DMS 273 (cell line): ENCODE measurements around the gene SSTR4.
A peak's percentile ranks its signal among the peaks of the same experiment; 100 is the strongest.

Experiments used
- DNase-seq: peaks from one replicate; lab custom pipeline; 2025; ENCODE audit not compliant: unreplicated experiment; lab: John Stamatoyannopoulos, UW

The SSTR4 gene

GRCh38 chr20:23039885-23040508, 4.9 kb downstream of the SSTR4 start:
- DNase-seq, result no peak

GRCh38 chr20:23042270-23042669, 7.2 kb downstream of the SSTR4 start:
- DNase-seq, result no peak

DNA sequence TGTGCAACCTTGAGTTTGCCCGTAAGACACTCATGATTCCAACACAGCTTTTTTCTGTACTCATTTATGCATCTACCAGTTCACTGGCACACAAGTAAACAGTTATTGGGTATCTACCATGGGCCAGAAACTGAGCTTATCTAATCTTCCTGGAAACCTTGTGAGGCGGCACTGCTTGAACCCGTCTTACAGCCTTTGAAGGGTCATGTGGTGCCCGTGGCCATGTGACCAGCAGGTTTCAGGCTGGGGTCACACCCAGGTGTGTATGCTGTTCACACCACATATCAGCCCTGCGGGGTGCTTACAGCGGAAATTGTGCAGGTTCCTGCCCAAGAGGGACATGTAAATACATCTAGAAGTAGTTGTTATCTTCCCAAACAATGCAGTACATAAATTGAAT, 8.3 kb downstream of the SSTR4 start:
- DNase-seq, result no peak

GRCh38 chr20:23046431-23046830, 11.3 kb downstream of the SSTR4 start:
- DNase-seq, result no peak

DNA sequence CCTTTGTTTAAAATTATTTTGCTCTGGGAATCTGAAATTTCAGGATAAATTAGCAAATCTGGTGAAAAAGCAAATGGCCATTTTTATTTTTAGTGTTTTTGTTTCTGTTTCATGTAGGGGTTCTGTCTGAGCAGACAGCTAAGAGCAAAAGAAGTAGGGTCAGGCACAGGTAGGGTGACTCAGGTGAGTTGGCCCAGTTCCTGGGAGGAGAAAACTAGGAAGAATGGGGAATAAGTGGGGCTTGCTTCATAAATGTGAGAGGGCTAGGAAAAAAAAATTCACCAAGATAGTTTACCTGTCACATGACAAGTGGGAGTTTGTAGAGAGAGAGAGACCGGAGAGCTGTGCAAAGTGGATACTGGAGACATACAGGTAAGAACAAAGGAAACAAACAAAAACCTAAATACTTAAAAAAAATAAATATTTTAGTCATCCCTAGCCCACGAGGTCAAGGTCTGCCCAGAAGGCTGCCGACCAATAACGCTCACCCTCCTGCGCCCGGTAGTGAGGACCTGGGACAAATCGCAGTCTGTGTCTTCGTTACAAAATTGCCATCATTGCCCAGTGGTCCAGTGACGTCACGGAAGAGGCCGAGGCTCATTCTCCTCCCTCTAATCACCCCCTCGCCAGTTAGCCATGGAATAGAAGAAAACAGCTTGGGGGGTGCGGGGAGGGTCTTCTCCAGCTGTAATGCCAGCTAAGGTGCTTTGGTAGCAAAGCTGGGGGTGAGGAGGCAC, 12.1 kb downstream of the SSTR4 start:
- DNase-seq, result no peak

DNA sequence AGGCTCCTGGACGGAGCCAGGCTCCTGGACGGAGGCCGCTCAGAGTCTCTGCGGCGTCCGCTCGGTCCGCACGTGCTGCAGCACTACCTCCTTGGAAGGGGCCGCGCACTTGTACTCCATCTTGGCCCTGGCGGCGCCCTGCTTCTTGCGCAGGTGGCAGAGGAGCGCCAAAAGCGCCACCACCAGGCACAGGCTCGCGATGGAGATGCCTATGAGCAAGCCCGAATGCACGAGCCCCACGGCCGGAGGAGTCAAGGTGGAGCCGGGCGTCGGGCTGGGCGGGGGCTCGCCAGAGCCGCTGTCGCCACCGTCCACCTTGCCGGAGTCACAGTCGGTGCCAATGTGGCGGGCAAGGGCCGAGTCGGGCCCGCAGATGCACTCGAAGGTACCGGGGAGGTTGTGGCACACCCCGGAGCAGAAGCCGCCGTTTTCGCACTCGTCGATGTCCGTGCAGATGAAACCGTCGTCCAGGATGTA, 12.7 kb downstream of the SSTR4 start:
- peak; percentile 33 for DNase-seq

- DNase-seq, result peak; percentile 66
Observed at GRCh38 chr20:23048283-23049200, 13.4 kb downstream of the SSTR4 start.

- peak; percentile 52 for DNase-seq
Observed at GRCh38 chr20:23049201-23050075, 14.3 kb downstream of the SSTR4 start, which contains the start of gene THBD. Gene THBD, minus strand, starts transcription at chr20:23049672. Its CDS starts 168 bp downstream, at chr20:23049504.

DNA sequence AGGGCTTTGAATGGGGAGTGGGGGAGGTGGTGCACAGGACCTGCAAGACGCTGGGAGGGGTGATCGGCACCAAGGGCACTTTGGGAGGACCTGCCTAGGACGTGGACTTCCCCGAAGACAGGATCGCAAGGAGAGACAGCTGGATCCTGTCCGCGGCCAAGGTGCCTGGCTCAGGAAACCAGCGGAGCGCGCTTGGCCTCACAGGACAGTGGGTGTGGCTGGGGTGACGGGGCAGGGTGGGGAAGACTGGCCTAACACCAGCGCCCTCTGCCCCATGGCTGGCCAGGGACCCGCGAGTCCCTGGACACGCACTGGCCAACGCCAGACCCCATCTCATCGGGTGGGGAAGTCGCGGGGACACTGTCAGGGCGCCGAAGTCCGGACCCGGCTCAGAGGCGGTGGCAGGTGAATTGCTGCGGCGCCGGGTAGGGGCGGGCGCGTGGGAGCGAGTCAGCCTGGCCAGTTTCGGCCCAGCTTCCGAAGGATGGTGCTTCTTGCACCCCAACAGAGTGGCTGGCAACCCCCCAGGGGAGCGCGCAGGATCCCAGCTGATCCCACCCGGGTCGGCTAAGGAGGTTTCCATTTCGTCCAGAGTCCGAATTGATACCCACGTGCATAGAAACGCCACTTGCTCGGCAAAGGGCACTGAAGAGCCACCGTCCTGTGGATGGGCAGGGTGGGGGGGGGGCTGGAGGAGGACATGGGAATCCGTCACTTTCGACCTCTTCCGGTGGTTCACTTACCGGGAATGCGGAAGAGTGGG, 15.1 kb downstream of the SSTR4 start:
- peak; percentile 38 for DNase-seq

DNA sequence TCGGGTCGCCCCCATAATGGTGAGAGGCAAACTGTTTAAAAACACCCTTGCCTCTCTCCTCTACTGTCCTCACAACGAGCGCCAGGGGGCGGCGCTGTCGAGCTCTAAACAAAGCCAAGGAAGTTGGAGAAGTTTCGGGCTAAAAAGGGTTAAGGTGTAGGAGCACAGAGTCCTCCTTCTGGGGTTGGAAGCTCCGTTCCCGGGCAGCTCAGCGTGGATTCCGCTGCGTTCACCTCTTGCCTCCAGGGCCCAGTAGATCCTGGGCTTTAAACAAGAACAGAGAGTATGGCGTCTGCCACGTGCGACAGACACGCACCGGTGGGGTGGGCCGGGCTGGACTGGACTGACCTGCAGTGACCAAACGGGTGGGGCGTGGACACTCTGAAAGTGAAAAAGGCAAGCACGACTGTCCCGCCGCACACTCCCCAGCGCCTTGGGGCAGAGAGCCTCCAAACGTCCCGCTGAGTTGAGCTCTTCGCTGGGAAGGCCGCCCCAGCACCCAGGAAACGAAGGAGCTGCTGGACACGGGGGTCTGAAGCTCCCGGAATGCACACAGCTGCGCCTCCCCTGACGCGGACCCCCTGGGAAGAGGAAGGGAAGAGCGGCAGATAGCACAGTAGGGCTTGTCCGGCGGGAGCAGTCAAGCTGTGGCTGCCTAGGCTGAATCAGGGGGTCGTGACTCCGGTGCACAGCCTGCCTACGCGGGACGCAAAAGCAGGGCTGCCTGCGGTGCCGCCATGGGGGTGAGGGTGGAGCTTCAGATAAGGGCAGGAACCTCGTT, 15.9 kb downstream of the SSTR4 start:
- peak; percentile 54 for DNase-seq

DNA sequence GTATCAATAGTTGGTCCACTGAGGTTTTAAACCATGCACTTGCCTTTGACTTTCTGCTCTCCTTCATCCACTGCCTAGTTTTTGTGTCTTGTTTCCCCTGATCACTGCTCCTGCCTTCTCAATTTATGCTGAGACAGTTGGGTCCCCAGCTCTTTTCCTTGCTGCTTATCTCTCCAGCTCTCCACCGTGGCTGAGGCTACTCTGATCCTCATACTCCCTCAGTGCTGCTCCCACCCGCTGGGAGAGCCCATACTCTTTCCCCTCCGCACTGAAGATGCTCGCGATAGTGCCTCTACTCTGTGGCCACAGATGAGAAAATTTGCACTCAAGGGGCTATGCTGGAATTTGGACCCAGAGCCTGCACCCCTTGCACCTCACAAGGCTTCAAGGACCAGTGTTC, 17.8 kb downstream of the SSTR4 start:
- DNase-seq, result no peak

DNA sequence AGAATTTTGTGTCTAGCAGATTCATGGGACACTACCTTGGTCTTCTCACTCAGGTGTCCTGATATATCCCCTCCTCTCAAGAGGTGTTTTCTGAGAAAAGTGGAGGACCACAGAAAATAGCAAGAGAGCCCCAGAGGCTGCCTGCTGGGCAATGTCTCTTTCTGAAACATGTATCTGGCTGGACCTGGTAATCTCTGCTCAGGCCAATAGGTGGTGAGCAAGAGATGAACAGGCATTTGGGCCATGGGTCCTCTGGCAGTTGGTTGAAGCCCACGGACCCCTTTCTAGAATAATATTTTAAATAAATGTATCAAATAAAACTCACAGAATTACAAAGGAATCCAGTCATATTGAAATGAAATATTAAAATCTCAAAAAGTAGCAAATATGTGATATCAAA, 23.1 kb downstream of the SSTR4 start:
- no peak for DNase-seq

- no peak for DNase-seq
Observed at GRCh38 chr20:23059001-23059400, 23.9 kb downstream of the SSTR4 start.

- no peak for DNase-seq
Observed at GRCh38 chr20:23059846-23060245, 24.7 kb downstream of the SSTR4 start.

DNA sequence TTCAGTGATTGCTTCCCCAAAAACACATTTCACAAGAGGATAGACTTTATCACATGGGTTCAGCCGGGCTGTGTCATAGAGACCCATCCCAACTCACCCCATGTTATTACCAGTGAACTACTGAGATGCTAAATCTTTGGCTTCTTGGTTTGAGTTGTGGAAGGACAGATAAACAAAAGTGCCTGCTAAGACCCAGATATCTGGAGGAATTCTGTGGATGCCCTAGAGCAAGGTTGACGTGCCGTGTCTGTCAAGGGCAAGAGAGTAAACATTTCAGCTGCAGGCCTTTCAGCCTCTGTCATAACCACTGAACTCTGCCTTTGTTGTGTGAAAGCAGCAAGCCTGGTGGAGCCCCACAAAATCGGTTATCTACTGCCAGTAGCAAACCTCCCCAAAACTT, 25.5 kb downstream of the SSTR4 start:
- DNase-seq, result no peak

- DNase-seq, result no peak
Observed at GRCh38 chr20:23061262-23061661, 26.1 kb downstream of the SSTR4 start.

GRCh38 chr20:23061734-23062561, 26.8 kb downstream of the SSTR4 start:
- DNase-seq, result peak; percentile 19

DNA sequence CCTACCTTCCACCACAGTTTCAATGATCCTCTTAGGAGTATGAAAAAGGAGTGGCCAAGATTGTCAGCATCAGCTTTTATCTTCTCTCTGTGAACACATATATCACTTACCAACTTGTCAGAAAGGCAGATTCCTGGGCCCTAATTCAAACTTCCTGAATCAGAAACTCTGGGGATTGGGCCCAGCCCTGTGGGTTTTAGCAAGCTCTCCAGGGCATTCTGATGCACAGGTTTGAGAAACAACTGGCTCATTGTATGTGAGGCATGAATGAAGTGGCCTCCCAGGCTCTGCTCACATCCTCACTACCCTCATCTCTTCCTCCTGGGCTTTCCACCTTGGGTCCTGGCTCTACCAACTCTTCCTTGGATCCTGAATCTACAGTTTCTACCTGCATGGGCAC, 27.5 kb downstream of the SSTR4 start:
- DNase-seq, result no peak
